SK-N-MC (cell line): ENCODE measurements around the gene ZFR2.

Experiments used
- DNase-seq: peaks from one replicate; pipeline ENCODE4 v3.0.0-alpha.2; 2011; ENCODE audit warnings: low read depth, low spot score
- H3K27ac ChIP-seq: fragments of 200-600 bp; sonication (generic); 2 replicates; pipeline ENCODE4 v1.5.1; 2016; ENCODE audit warnings: mixed run types
- H3K36me3 ChIP-seq: fragments of 200-600 bp; sonication (generic); 2 replicates; pipeline ENCODE4 v1.6.1; 2017; ENCODE audit warnings: antibody characterized with exemption, low read length, mixed read lengths; ENCODE audit not compliant: insufficient read depth
- H3K4me3 ChIP-seq: fragments of 200-600 bp; sonication (generic); 2 replicates; pipeline ENCODE4 v1.5.1; 2016
- H3K9ac ChIP-seq: fragments of 200-600 bp; sonication (generic); 2 replicates; pipeline ENCODE4 v1.8.0; 2017; ENCODE audit warnings: mixed run types, mixed read lengths; ENCODE audit not compliant: insufficient read length
- H3K9me3 ChIP-seq: fragments of 200-600 bp; sonication (generic); 2 replicates; pipeline ENCODE4 v1.6.1; 2017; ENCODE audit warnings: low read depth, mild to moderate bottlenecking, antibody characterized with exemption, low read length, moderate library complexity, mixed read lengths
- EZH2 ChIP-seq: fragments of 200-600 bp; sonication (generic); IDR thresholded peaks from one replicate; pipeline ENCODE4 v1.6.1; 2017; ENCODE audit warnings: antibody characterized with exemption
- FOXP2 ChIP-seq: optimal IDR thresholded peaks from 2 replicates; pipeline ENCODE3; 2011; ENCODE audit warnings: mild to moderate bottlenecking, moderate library complexity; ENCODE audit not compliant: insufficient read depth; ENCODE audit errors: extremely low read length, control extremely low read depth
- POLR2AphosphoS5 ChIP-seq: IDR thresholded peaks from 2 replicates; pipeline ENCODE4 v1.6.1; 2012; ENCODE audit warnings: mild to moderate bottlenecking, low read depth, low read length, borderline replicate concordance

The ZFR2 gene

DNA sequence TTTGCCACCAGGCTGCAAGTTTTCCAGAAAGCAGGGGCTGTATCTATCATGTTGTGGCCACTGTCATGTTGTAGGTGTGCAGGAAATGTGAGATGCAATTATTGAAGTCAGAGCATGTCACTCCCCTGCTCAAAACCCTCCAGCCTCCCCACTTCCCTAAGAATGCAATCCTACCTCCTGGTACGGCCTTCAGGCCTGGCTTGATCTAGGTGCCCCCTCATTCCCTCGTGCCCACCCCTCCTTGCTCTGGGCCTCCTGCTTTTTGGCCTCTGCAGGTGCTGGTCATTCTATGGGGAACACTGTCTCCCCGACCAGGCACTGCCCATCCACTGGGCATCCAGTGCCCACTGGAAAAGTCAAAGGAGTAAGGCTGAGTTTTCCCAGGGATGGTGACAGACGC, 54.2 kb downstream of the ZFR2 start:
- Histone ChIP-seq H3K4me3 (no peak overlapping the region), H3K27ac (no peak overlapping the region), H3K36me3 (no peaks in the 10 kb centered on the region), H3K9ac (no peak overlapping the region), H3K9me3 (no peaks in the 10 kb centered on the region)
- no peak for DNase-seq
- TF ChIP-seq POLR2AphosphoS5: no peak
- TF ChIP-seq FOXP2: no peak

DNA sequence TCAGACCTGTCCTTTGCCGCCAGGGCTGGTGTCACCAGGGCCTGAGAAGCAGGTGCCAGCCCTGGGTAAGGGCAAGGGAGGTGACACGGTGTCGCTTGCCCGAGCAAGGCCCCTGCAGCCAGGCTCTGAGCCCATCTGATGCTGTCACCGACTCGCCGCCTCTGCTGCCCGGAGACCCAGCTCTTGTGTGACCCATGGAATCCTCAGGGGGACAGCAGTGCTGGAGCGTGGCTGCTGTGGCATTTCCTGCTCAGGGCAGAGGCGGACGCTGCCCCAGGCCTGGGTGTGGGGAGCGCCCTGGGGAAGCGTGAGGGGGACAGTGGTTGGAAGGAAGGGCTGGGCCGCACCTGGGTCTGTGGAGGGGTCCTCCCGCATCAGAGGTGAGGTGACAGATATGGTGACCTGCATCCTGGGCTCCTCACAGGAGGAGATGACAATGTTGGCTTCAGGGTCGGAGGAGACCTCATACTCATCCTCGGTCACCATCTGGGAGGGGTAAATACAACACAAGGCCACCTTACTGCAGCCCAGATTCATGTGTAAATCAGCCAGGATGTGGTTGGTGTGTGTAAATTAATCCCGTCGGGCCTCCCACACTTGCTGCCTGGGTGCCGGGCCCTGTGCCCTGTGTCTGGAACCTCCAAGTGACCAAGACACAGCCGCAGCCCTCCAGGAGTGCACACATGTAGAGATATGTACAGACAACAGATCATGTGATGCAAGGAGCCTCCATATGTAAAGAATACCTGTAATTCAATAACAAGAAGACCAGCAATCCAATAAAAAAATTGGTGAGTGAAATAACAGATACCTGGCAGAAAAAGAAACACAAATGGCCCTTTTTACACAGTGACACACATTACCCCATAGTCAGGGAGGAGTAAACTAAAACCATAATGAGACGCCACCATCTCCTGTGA, 55.1 kb downstream of the ZFR2 start:
- Histone ChIP-seq H3K36me3 (no peaks in the 10 kb centered on the region), H3K4me3 (no peak overlapping the region), H3K9me3 (no peaks in the 10 kb centered on the region), H3K9ac (no peak overlapping the region), H3K27ac (no peak overlapping the region)
- DNase-seq: no peak
- TF ChIP-seq EZH2 (no peak), FOXP2 (no peak), POLR2AphosphoS5 (no peak)

GRCh38 chr19:3810708-3811355, 58.0 kb downstream of the ZFR2 start:
- Histone ChIP-seq H3K9me3 (no peaks in the 10 kb centered on the region), H3K4me3 (no peak overlapping the region), H3K27ac (no peak overlapping the region), H3K36me3 (no peaks in the 10 kb centered on the region), H3K9ac (no peak overlapping the region)
- DNase-seq: no peak
- no peak for TF ChIP-seq FOXP2
- no peak for TF ChIP-seq POLR2AphosphoS5
- TF ChIP-seq EZH2: no peak

GRCh38 chr19:3809881-3810707, 58.7 kb downstream of the ZFR2 start:
- DNase-seq: no peak
- TF ChIP-seq EZH2 (no peak), FOXP2 (no peak), POLR2AphosphoS5 (no peak)
- H3K36me3 ChIP-seq: no peaks in the 10 kb centered on the region
- H3K9me3 ChIP-seq: no peaks in the 10 kb centered on the region
- no peak overlapping the region for H3K4me3 ChIP-seq
- H3K27ac ChIP-seq: no peak overlapping the region
- no peak overlapping the region for H3K9ac ChIP-seq

GRCh38 chr19:3808420-3809143, 60.3 kb downstream of the ZFR2 start:
- no peak for TF ChIP-seq POLR2AphosphoS5
- no peak for TF ChIP-seq FOXP2
- no peak for TF ChIP-seq EZH2
- Histone ChIP-seq H3K9me3 (no peaks in the 10 kb centered on the region), H3K4me3 (no peak overlapping the region), H3K27ac (no peak overlapping the region), H3K9ac (no peak overlapping the region), H3K36me3 (no peaks in the 10 kb centered on the region)
- DNase-seq: no peak

DNA sequence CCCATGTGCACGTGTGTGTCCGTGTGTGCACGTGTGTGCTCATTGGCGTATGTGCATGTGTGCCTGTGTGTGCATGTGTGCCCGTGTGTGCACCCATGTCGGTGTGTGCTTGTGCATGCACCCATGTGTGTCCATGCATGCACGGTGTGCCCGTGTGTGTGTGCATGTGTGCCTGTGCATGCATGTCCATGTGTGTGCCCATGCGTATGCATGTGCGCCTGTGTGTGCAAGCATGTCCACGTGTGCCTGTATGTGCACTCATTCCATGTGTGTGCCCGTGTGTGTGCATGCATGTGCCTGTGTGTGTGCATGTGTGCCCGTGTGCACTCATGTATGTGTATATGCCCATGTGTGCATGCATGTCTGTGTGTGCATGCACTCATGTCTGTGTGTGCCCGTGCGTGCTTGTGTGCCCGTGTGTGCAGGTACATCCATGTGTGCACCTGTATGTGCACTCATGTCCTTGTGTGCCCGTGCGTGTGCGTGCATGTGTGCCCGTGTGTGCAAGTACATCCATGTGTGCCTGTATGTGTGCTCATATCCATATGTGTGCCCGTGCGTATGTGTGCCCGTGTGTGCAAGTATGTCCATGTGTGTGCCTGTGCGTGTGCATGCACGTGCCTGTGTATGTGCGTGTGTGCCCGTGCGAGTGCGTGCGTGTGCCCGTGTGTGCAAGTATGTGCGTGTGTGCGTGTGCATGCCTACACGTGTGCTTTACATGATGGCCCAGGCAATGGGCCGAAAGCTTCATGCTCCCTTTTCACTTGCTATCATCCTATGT, 61.1 kb downstream of the ZFR2 start:
- Histone ChIP-seq H3K9ac (no peak overlapping the region), H3K4me3 (no peak overlapping the region), H3K36me3 (no peaks in the 10 kb centered on the region), H3K27ac (no peak overlapping the region), H3K9me3 (no peaks in the 10 kb centered on the region)
- DNase-seq: no peak
- TF ChIP-seq FOXP2 (no peak), EZH2 (no peak), POLR2AphosphoS5 (no peak)

- TF ChIP-seq FOXP2 (no peak), POLR2AphosphoS5 (no peak), EZH2 (no peak)
- no peak for DNase-seq
Measured at GRCh38 chr19:3807131-3807480, 61.7 kb downstream of the ZFR2 start.

More at GRCh38 chr19:3807131-3807480, 61.7 kb downstream of the ZFR2 start:
- no peaks in the 10 kb centered on the region for H3K9me3 ChIP-seq
- no peak overlapping the region for H3K4me3 ChIP-seq
- H3K9ac ChIP-seq: no peak overlapping the region
- no peaks in the 10 kb centered on the region for H3K36me3 ChIP-seq
- H3K27ac ChIP-seq: no peak overlapping the region
